Activated T-helper 17 cell treated with anti-CD3 and anti-CD28 coated beads, Interleukin-2, amount 50 U/mL, for 72 hours (primary cell): ENCODE measurements around the gene IGF2BP3. TPM values are rescaled to one million over a fixed set of nuclear protein-coding genes. Genes with fewer than 3 reads are reported as not detected.
"Not testable (repeated sequence)": the region's sequence is repeated elsewhere in the genome, so short reads cannot be mapped to it uniquely, and the experiment has no call there.

Source experiments
- ATAC-seq: fragments of 150-1000 bp; cut with Tn5 transposase; replicated peaks from 2 replicates; pipeline ENCODE4 v1.10.0; 2021; ENCODE audit warnings: mild to moderate bottlenecking, moderate library complexity
- H3K27ac Mint-ChIP-seq: one replicate; pipeline ENCODE4 v1.8.0; 2022; ENCODE audit warnings: mixed read lengths
- H3K27me3 Mint-ChIP-seq: one replicate; pipeline ENCODE4 v1.8.0; 2022; ENCODE audit warnings: mixed read lengths
- H3K36me3 Mint-ChIP-seq: one replicate; pipeline ENCODE4 v1.8.0; 2022; ENCODE audit warnings: low read depth, mild to moderate bottlenecking, mixed read lengths
- H3K4me1 Mint-ChIP-seq: one replicate; pipeline ENCODE4 v1.8.0; 2022; ENCODE audit warnings: mixed read lengths
- H3K4me3 Mint-ChIP-seq: one replicate; pipeline ENCODE4 v1.8.0; 2022; ENCODE audit warnings: mild to moderate bottlenecking, mixed read lengths
- H3K9me3 Mint-ChIP-seq: one replicate; pipeline ENCODE4 v1.8.0; 2022; ENCODE audit warnings: mixed read lengths
- total RNA-seq, 2 donors: library from RNA; stranded (reverse); gene quantifications; one replicate each; pipeline ENCODE4 v1.2.3, GENCODE V29; 2022

IGF2BP3 gene
- total RNA-seq, 2 donors from 2014 or later, result 0.42 to 0.67 TPM

- ATAC-seq, result no peak
- Mint-ChIP-seq H3K27me3 (peaks cover 22% of the 10 kb centered on the region), H3K9me3 (no peaks in the 10 kb centered on the region), H3K4me3 (no peak overlapping the region), H3K36me3 (no peaks in the 10 kb centered on the region), H3K4me1 (no peaks in the 10 kb centered on the region), H3K27ac (no peak overlapping the region)
Measured at GRCh38 chr7:23338863-23339262, 131.4 kb downstream of the IGF2BP3 start.

- Mint-ChIP-seq H3K4me3 (no peak overlapping the region), H3K9me3 (no peaks in the 10 kb centered on the region), H3K4me1 (no peaks in the 10 kb centered on the region), H3K27ac (no peak overlapping the region), H3K36me3 (no peaks in the 10 kb centered on the region), H3K27me3 (peaks cover 23% of the 10 kb centered on the region)
- no peak for ATAC-seq
Measured at GRCh38 chr7:23338439-23338838, 131.9 kb downstream of the IGF2BP3 start.

GRCh38 chr7:23337374-23337773, 132.9 kb downstream of the IGF2BP3 start:
- Mint-ChIP-seq H3K4me3 (no peak overlapping the region), H3K36me3 (no peaks in the 10 kb centered on the region), H3K27me3 (peaks cover 25% of the 10 kb centered on the region), H3K27ac (no peak overlapping the region), H3K4me1 (no peaks in the 10 kb centered on the region), H3K9me3 (no peaks in the 10 kb centered on the region)
- ATAC-seq, result no peak

- Mint-ChIP-seq H3K4me1 (no peaks in the 10 kb centered on the region), H3K9me3 (no peaks in the 10 kb centered on the region), H3K27me3 (peaks cover 29% of the 10 kb centered on the region), H3K27ac (no peak overlapping the region), H3K4me3 (no peak overlapping the region), H3K36me3 (no peaks in the 10 kb centered on the region)
- no peak for ATAC-seq
Measured at GRCh38 chr7:23336799-23337283, 133.4 kb downstream of the IGF2BP3 start.

GRCh38 chr7:23336086-23336485, 134.2 kb downstream of the IGF2BP3 start:
- no peak for ATAC-seq
- Mint-ChIP-seq H3K9me3 (no peaks in the 10 kb centered on the region), H3K27me3 (peaks cover 29% of the 10 kb centered on the region), H3K36me3 (no peaks in the 10 kb centered on the region), H3K27ac (no peak overlapping the region), H3K4me1 (no peaks in the 10 kb centered on the region), H3K4me3 (no peak overlapping the region)

GRCh38 chr7:23335621-23336020, 134.7 kb downstream of the IGF2BP3 start:
- H3K36me3 Mint-ChIP-seq, result no peaks in the 10 kb centered on the region
- ATAC-seq, result no peak
- H3K27ac Mint-ChIP-seq, result no peak overlapping the region
- no peak overlapping the region for H3K4me3 Mint-ChIP-seq
- no peaks in the 10 kb centered on the region for H3K9me3 Mint-ChIP-seq
- H3K27me3 Mint-ChIP-seq, result peaks cover 29% of the 10 kb centered on the region
- H3K4me1 Mint-ChIP-seq, result no peaks in the 10 kb centered on the region

GRCh38 chr7:23335136-23335535, 135.2 kb downstream of the IGF2BP3 start:
- Mint-ChIP-seq H3K9me3 (no peaks in the 10 kb centered on the region), H3K36me3 (no peaks in the 10 kb centered on the region), H3K27ac (no peak overlapping the region), H3K4me1 (no peaks in the 10 kb centered on the region), H3K4me3 (no peak overlapping the region), H3K27me3 (peaks cover 29% of the 10 kb centered on the region)
- no peak for ATAC-seq

- ATAC-seq, result no peak
- Mint-ChIP-seq H3K27me3 (peaks cover 29% of the 10 kb centered on the region), H3K4me3 (no peak overlapping the region), H3K27ac (no peak overlapping the region), H3K9me3 (no peaks in the 10 kb centered on the region), H3K4me1 (no peaks in the 10 kb centered on the region), H3K36me3 (no peaks in the 10 kb centered on the region)
Measured at GRCh38 chr7:23334482-23335056, 135.7 kb downstream of the IGF2BP3 start.

GRCh38 chr7:23333671-23334246, 136.5 kb downstream of the IGF2BP3 start:
- H3K27ac Mint-ChIP-seq, result no peak overlapping the region
- no peaks in the 10 kb centered on the region for H3K4me1 Mint-ChIP-seq
- no peaks in the 10 kb centered on the region for H3K36me3 Mint-ChIP-seq
- no peaks in the 10 kb centered on the region for H3K9me3 Mint-ChIP-seq
- no peak overlapping the region for H3K4me3 Mint-ChIP-seq
- no peak for ATAC-seq
- peaks cover 21% of the 10 kb centered on the region for H3K27me3 Mint-ChIP-seq

GRCh38 chr7:23332910-23333612, 137.2 kb downstream of the IGF2BP3 start:
- no peak overlapping the region for H3K27ac Mint-ChIP-seq
- no peaks in the 10 kb centered on the region for H3K36me3 Mint-ChIP-seq
- H3K4me1 Mint-ChIP-seq, result no peaks in the 10 kb centered on the region
- ATAC-seq, result no peak
- peaks cover 21% of the 10 kb centered on the region for H3K27me3 Mint-ChIP-seq
- H3K9me3 Mint-ChIP-seq, result no peaks in the 10 kb centered on the region
- no peak overlapping the region for H3K4me3 Mint-ChIP-seq

GRCh38 chr7:23332193-23332592, 138.1 kb downstream of the IGF2BP3 start:
- ATAC-seq, result no peak
- Mint-ChIP-seq H3K9me3 (no peaks in the 10 kb centered on the region), H3K4me3 (no peak overlapping the region)

GRCh38 chr7:23331132-23331531, 139.2 kb downstream of the IGF2BP3 start:
- ATAC-seq, result no peak
- no peak overlapping the region for H3K27ac Mint-ChIP-seq
- no peaks in the 10 kb centered on the region for H3K4me1 Mint-ChIP-seq
- H3K27me3 Mint-ChIP-seq, result peaks cover 17% of the 10 kb centered on the region
- no peak overlapping the region for H3K4me3 Mint-ChIP-seq
- no peaks in the 10 kb centered on the region for H3K36me3 Mint-ChIP-seq
- H3K9me3 Mint-ChIP-seq, result no peaks in the 10 kb centered on the region

More at GRCh38 chr7:23332193-23332592, 138.1 kb downstream of the IGF2BP3 start:
- H3K4me1 Mint-ChIP-seq, result no peaks in the 10 kb centered on the region
- H3K27ac Mint-ChIP-seq, result no peak overlapping the region
- peaks cover 18% of the 10 kb centered on the region for H3K27me3 Mint-ChIP-seq
- H3K36me3 Mint-ChIP-seq, result no peaks in the 10 kb centered on the region

- ATAC-seq, result no peak
- no peak overlapping the region for H3K27ac Mint-ChIP-seq
- H3K27me3 Mint-ChIP-seq, result peaks cover 3% of the 10 kb centered on the region
- no peaks in the 10 kb centered on the region for H3K9me3 Mint-ChIP-seq
- H3K36me3 Mint-ChIP-seq, result peaks cover 12% of the 10 kb centered on the region
- H3K4me1 Mint-ChIP-seq, result no peaks in the 10 kb centered on the region
- H3K4me3 Mint-ChIP-seq, result no peak overlapping the region
Measured at GRCh38 chr7:23315366-23315765, 154.9 kb downstream of the IGF2BP3 start.

GRCh38 chr7:23312141-23312540, 158.2 kb downstream of the IGF2BP3 start:
- not testable (repeated sequence) for H3K27me3 Mint-ChIP-seq, H3K4me1 Mint-ChIP-seq, H3K27ac Mint-ChIP-seq, H3K9me3 Mint-ChIP-seq, ATAC-seq, H3K4me3 Mint-ChIP-seq
- H3K36me3 Mint-ChIP-seq, result peaks cover 45% of the 10 kb centered on the region

GRCh38 chr7:23308754-23309153, 161.5 kb downstream of the IGF2BP3 start:
- Mint-ChIP-seq H3K4me3 (no peak overlapping the region), H3K36me3 (peaks cover 78% of the 10 kb centered on the region), H3K4me1 (peaks cover 30% of the 10 kb centered on the region), H3K9me3 (no peaks in the 10 kb centered on the region), H3K27ac (no peak overlapping the region), H3K27me3 (no peaks in the 10 kb centered on the region)
- no peak for ATAC-seq
